ENCODE results near the gene FSHR.

DNA sequence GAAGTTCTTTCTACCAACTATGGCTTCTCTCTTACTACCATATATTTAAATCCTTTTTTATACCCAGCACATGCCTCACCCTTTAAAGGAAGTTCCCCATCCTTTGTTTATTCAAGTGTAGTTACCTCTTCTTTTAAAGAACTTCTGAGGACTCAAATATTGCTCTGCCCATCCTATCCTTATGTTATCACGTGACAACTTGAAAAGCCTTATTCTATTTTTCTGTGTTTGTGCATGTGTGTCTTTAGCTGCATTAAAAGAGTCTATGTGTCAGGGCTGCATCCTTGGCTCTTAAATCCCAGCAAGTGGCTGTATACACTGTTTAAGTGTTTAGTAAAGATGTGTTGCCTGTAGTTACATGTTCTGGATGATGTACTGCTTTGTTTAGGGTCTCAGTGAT, 22.5 kb downstream of the FSHR start:
- TF ChIP-seq POLR2A (IDR thresholded peaks at IDR 0.05; ENCODE audit: low read depth, low read length) (no peak), NFE2L2 (IDR thresholded peaks at IDR 0.05; ENCODE audit: low read depth, low read length) (no peak), RCOR1 (IDR thresholded peaks at IDR 0.05; ENCODE audit: insufficient replicate concordance, low read length) (no peak), SMC3 (IDR thresholded peaks at IDR 0.05; ENCODE audit: low read depth, low read length) (no peak), FOS (IDR thresholded peaks at IDR 0.05; ENCODE audit: low read depth, low read length) (no peak), RAD21 (IDR thresholded peaks at IDR 0.05; ENCODE audit: low read length) (no peak), RFX5 (IDR thresholded peaks at IDR 0.05; ENCODE audit: low read depth, low read length) (no peak), MXI1 (IDR thresholded peaks at IDR 0.05; ENCODE audit: borderline replicate concordance, low read depth, low read length) (no peak), MAZ (IDR thresholded peaks at IDR 0.05; ENCODE audit: borderline replicate concordance, low read depth, low read length) (no peak), CHD1 (IDR thresholded peaks at IDR 0.05; ENCODE audit: low read depth, low read length) (no peak)
- TF ChIP-seq, protein P1, sequence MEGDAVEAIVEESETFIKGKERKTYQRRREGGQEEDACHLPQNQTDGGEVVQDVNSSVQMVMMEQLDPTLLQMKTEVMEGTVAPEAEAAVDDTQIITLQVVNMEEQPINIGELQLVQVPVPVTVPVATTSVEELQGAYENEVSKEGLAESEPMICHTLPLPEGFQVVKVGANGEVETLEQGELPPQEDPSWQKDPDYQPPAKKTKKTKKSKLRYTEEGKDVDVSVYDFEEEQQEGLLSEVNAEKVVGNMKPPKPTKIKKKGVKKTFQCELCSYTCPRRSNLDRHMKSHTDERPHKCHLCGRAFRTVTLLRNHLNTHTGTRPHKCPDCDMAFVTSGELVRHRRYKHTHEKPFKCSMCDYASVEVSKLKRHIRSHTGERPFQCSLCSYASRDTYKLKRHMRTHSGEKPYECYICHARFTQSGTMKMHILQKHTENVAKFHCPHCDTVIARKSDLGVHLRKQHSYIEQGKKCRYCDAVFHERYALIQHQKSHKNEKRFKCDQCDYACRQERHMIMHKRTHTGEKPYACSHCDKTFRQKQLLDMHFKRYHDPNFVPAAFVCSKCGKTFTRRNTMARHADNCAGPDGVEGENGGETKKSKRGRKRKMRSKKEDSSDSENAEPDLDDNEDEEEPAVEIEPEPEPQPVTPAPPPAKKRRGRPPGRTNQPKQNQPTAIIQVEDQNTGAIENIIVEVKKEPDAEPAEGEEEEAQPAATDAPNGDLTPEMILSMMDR (conservative IDR thresholded peaks at IDR 0.05; ENCODE audit: low read depth, low read length): no peak
- TF ChIP-seq, protein P2, sequence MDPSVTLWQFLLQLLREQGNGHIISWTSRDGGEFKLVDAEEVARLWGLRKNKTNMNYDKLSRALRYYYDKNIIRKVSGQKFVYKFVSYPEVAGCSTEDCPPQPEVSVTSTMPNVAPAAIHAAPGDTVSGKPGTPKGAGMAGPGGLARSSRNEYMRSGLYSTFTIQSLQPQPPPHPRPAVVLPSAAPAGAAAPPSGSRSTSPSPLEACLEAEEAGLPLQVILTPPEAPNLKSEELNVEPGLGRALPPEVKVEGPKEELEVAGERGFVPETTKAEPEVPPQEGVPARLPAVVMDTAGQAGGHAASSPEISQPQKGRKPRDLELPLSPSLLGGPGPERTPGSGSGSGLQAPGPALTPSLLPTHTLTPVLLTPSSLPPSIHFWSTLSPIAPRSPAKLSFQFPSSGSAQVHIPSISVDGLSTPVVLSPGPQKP (IDR thresholded peaks at IDR 0.05; ENCODE audit: borderline replicate concordance, low read depth, low read length): no peak
- TF ChIP-seq, protein P3, sequence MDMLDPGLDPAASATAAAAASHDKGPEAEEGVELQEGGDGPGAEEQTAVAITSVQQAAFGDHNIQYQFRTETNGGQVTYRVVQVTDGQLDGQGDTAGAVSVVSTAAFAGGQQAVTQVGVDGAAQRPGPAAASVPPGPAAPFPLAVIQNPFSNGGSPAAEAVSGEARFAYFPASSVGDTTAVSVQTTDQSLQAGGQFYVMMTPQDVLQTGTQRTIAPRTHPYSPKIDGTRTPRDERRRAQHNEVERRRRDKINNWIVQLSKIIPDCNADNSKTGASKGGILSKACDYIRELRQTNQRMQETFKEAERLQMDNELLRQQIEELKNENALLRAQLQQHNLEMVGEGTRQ (IDR thresholded peaks at IDR 0.05; ENCODE audit: low read depth, low read length): no peak

Data from IMR-90 (cell line).